GM18508 (cell line): ENCODE data around the gene LMTK2.

Experiments used
- ATAC-seq: cut with Tn5 transposase; IDR thresholded peaks from one replicate; pipeline ENCODE4 v1.9.1; 2021; ENCODE audit warnings: moderate number of reproducible peaks; ENCODE audit not compliant: insufficient read depth, unreplicated experiment

LMTK2 gene

DNA sequence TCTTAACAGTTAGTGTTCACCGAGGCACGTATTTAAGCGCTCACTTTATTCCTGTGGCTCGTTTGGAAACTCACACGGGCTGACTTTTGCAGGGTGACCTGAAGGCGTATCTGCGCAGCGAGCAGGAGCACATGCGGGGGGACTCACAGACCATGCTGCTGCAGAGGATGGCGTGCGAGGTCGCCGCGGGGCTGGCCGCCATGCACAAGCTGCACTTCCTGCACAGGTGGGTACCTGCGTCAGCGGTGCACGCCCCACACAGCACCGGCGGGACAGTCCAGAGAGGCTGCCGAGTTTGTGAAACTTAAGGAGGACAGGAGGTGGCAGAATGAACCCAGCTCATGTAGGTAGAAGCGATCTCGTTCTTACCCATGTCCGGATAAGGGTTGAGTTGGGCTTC is 64.8 kb downstream of the LMTK2 start:
- no peak for ATAC-seq

DNA sequence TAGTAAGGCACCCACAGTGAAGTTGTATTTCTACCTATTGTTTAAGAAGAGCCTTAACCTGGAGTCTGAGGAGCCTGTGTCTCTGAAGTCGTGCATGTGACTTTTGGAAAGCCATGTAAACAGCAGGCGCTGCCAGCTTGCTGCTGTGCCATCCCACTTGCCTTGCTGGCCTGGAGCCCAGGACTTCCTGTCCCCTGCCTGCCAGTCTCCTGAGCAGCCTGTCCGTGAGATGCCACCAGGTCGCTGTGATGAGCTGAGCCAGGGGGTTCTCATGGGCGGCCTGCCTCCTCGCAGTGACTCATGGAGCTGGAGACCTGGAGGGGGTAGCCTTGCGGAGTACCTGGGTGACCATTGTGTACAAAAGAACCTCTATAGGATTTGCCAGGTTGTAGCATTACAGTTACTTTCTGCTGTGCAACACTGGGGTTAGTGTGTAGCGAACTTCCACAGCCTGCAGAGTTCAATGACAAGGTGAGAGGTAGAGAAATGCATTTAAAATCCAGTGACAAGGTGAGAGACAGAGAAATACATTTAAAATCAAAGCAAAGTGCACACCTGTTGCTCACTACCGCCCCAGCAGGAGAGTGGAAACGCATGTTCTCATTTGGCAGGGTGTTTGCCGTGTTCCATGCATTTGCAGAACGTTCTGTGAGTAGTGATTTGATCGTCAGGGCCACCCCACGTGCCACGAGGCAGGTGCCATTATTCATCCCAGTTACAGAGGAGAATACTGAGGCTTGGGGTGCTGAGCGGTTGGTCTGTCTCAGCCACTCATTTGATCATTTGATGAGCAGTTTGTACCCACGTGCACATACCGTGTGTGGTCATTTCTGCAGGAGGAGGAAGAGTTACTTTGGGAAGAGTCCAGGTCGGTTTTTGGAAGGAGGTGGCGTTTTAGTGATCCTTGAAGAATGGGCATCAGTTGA is 67.9 kb downstream of the LMTK2 start:
- no peak for ATAC-seq

DNA sequence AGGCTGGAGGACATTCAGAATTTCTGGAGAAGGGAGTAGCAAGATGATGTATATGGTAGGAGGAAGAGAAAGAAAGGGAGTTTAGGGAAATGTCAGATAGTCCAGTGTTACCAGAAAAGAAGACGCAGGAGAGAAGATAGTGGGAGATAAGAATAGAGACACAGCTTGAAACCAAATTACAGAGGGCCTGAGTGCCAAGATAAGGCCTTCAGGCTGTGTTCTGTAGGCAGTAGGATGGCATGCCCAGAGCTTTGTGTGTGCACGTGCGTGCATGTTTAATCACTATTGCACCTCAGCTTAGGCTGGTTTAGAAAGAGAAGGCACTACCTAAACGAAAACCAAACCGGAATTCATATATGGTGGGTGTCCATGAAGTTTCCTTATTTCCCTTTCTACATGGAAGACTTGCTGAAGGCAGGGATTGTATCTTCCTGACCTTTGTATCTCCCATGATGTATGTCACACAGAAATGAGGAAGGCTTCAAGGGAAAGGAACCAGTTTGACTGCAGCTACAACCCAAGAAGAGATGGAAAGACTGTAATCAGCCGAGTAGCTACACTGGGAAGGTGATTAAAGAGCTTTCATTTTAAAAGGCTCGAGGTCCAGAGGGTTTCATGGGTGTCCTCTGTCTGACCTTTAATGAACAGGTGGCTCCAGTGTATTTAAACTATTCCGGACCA is 68.7 kb downstream of the LMTK2 start:
- ATAC-seq: no peak

DNA sequence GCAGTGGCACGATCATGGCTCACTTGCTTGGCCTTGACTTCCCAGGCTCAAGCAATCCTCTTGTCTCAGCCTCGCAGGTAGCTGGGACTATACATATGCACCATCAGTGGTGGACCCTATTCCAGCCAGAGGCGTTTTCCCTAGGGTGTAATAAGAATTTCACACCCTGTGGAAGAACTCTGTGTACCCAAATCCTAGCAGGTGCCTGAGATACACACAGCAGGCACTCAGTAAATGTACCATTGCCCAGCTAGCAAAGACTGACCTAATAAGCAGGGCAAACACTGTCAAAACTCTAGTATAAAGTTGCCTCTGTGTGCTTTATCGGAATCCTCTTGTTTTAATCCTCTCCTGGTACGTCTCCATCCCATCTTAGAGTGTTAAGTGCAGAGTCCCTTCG is 70.9 kb downstream of the LMTK2 start:
- no peak for ATAC-seq

DNA sequence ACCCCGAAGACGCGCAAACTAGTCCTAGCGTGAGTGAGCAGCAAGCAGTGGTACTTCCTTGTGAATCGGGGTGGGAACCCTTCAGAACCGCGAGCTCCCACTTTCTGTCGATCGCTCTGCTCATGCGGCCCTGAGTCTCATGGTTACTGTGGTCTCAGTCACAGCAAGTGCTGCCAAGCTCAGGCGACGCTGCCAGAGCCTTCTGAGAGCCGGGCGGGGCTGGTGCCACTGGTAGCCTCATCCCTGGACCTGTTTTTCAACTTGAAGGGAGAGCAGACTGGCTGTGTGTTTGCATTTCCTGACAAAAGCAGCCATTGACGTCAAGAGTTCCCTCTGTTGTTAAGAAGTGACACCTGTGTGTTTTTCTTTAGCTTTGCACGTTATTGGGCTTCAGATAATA is 71.7 kb downstream of the LMTK2 start:
- no peak for ATAC-seq

DNA sequence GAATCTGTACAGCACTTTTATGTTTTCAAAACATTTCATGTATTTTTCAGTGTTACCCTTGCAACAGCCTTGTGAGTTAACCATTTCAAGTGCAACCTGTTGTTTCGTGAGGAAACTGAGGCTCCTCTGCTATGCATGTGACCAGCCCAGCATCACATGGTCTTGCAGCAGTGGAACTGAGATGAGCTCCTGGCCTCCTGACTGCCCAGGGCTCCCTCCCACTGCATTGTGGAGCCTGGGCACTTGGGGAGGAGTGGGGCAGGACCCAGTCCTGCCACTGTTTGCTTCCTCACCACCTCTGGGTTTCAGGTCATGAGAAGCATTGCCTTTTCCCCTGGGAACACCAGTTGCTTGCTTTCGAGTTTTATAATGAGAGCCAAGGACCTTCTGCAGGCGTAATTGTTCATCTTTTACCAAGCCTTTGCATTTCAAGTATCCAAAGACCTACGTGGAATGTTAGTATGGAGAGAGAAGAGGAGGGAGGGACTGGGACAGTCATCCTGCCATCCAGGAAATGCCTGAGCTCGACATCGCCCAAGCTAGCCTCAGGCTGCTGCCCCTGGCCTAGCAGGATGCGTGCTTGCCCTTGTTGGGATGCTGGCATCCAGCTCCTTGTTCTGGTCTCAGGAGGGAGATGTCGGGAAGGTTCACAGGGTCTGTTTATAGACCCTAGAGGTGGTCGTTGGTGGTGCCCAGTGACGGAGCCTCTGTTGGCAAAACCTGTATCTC is 72.3 kb downstream of the LMTK2 start:
- no peak for ATAC-seq

DNA sequence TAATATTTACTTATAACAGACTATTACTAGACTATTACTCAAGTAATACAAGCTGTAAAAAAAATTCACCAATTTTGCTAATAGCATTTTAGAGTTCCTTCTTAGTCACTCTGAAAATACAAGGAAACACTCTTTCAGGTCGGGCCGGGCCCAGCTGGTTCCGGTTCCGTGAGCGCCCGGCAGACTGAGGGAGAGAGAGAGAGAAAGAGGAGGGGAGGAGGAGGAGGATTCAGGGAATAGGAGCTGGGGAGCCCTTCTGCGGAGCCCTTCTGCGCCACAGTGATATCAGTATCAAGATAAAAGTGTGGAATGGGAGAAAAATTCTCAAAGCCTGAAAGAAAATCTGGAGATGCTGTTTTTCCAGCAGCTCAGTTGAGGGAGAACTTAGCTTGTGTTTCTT is 74.1 kb downstream of the LMTK2 start:
- no peak for ATAC-seq

DNA sequence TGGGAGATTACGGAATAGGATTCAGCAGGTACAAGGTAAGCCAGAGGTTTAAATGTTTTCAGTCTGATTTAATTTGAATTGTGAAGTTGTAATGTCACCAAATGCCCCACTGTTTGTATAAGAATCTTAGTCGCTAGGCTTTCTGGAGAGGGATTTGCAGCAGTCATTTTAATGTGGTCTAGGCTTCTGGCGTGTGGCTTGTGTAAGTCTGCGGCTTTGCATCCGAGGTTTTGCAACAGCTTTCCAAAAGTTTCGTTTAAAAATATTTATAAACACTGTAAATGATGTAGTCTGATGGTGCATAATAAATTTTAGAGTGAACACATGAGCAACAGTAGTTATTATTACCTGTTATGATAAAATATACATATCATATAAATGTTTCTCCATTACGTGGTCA is 78.4 kb downstream of the LMTK2 start:
- no peak for ATAC-seq

DNA sequence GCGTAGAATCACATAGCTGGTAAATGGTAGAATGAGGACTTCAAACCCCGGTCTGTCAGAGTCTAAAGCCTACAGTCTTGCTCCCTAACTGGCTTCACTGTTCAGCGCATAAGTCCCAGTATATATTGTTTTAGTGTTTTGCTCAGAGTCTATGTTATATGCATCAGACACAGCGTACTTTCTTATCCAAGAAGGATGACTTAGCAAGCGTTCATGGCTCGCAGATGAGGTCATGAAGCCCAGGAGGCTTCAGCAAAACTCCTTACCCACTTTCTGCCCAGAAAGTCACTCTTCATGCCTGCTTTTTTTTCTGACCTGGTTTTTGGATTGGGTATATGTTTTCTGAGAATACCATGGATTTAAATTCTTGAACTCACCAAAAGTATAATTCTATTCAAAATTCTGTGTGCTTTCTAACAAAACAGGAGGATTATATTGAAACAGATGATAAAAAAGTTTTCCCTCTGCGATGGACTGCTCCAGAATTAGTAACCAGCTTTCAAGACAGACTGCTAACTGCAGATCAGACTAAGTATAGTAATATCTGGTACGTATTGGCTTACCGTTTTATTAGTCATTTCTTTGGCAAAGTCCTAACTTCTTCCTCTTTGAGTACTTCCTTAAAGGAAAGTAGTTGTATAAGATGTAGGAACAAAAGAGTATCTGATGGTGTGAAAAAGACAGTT is 79.9 kb downstream of the LMTK2 start:
- ATAC-seq: no peak

DNA sequence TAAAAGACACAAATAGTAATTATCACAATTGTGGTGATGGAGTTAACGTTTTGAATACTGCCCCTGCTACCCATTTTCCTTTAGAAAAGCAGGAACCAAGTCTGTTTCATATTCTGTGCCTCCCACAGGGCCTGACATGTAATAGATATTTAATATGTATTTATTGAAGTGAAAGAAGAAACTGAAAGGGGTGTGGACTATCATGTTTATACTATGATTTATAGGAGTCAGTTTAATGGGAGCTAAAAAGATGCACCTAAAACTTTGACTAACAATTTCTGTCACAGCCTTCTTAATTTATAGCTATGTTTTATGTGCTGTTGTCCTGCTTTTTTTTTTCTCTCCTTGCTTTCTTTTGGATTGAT is 80.5 kb downstream of the LMTK2 start:
- no peak for ATAC-seq

DNA sequence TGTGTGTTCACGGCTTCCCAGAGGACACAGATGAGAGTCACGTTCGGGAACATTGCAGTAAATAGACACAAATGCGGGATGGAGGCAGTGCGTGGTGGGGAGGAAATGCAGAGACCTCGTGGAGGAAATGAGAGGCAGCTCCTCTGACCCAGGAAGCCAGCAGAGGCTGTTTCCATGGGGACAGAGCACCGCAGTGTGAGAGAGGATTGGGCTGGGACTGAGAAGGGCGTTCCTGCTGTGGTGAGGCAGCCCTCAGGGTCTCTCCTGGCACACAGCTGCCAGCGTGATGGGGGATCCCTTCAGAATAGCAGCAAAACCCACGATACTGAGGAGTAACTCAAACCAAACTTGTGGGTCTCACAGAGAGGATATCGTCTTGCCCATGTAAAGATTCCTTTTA is 82.9 kb downstream of the LMTK2 start:
- no peak for ATAC-seq

DNA sequence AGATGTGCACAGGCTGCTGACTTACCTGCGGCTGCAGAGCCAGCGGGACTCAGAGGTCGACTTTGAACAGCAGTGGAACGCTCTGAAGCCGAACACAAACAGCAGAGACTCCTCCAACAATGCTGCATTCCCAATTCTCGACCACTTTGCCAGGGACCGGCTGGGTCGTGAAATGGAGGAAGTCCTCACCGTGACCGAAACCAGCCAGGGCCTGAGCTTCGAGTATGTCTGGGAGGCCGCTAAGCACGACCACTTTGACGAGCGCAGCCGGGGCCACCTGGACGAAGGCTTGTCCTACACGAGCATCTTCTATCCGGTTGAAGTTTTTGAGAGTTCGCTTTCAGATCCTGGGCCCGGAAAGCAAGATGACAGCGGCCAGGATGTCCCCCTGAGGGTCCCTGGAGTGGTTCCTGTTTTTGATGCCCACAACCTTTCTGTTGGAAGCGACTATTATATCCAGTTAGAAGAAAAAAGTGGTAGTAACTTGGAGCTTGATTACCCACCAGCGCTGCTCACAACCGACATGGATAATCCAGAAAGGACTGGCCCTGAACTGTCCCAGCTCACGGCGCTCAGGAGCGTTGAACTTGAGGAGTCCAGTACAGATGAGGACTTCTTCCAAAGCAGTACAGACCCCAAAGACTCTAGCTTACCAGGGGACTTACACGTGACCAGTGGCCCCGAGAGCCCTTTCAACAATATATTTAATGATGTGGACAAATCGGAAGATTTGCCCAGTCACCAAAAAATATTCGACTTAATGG is 85.2 kb downstream of the LMTK2 start:
- ATAC-seq: no peak

DNA sequence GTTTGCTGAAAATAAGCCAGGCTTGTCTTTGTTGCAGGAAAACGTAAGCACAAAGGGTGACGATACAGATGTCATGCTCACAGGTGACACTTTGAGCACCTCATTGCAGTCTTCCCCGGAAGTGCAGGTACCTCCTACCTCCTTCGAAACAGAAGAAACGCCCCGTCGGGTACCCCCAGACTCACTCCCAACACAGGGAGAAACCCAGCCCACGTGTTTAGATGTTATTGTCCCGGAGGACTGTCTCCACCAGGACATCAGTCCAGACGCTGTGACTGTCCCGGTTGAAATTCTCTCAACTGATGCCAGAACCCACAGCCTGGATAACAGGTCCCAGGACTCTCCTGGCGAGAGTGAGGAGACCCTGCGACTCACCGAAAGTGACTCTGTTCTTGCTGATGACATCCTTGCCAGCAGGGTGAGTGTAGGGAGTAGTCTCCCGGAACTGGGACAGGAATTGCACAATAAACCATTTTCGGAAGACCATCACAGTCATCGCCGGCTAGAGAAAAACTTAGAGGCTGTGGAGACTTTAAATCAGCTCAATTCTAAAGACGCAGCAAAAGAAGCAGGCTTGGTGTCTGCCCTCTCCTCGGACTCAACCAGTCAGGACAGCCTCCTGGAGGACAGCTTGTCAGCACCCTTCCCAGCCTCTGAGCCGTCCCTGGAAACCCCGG is 86.3 kb downstream of the LMTK2 start:
- ATAC-seq: no peak

DNA sequence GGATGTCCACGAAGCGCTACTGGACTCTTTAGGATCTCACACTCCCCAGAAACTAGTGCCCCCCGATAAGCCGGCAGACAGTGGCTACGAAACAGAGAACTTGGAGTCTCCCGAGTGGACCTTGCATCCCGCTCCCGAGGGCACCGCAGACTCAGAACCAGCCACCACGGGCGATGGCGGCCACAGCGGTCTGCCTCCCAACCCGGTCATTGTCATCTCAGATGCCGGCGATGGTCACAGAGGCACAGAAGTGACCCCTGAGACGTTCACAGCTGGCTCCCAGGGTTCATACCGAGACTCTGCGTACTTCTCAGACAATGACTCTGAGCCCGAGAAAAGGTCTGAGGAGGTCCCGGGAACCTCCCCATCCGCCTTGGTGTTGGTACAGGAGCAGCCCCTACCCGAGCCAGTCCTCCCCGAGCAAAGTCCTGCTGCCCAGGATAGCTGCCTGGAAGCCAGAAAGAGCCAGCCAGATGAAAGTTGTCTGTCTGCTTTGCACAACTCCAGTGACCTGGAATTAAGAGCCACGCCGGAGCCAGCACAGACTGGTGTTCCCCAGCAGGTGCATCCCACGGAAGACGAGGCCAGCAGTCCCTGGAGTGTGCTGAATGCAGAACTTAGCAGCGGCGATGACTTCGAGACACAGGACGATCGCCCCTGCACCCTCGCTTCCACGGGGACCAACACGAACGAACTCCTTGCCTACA is 87.0 kb downstream of the LMTK2 start:
- no peak for ATAC-seq

DNA sequence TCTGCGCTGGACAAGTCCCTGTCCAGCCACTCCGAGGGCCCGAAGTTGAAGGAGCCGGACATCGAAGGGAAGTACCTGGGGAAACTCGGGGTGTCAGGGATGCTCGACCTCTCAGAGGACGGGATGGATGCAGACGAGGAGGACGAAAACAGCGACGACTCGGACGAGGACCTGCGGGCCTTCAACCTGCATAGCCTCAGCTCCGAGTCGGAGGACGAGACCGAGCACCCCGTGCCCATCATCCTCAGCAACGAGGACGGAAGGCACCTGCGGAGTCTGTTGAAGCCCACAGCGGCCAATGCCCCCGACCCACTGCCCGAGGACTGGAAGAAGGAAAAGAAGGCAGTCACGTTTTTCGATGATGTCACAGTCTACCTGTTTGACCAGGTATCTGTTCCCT is 87.5 kb downstream of the LMTK2 start:
- no peak for ATAC-seq

DNA sequence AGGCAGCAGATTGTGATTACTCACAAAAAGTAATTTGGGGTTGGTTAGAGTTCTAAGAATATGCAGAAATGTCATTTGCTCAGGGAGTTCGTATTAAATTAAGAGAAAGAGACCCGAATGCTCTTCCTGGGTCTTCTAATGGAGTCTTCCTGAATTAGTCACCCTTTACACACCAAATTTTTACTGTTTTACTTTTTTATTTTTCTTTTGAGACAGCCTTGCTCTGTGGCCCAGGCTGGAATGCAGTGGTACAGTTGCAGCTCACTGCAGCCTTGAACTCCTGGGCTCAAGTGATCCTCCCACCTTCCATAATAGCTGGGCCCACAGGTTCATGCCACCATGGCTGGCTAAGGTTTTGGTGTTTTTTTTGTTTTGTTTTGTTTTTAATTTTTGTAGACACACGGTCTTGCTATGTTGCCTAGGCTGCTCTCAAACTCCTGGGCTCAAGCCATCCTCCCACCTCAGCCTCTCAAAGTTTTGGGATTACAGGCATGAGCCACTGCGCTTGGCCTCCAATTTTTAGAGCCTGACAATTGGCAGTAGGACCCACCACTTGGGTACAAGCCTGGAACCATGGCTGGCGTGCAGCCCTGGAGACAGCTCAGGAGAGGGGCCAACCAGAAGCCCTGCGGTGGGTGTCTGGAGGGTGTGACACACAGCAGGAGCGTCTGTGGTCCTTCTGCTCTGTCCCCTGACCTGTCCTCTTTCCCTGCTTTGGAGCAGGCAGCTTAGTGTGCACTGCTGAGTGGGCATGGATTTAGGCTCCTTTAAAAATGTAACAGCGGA is 88.2 kb downstream of the LMTK2 start:
- no peak for ATAC-seq

DNA sequence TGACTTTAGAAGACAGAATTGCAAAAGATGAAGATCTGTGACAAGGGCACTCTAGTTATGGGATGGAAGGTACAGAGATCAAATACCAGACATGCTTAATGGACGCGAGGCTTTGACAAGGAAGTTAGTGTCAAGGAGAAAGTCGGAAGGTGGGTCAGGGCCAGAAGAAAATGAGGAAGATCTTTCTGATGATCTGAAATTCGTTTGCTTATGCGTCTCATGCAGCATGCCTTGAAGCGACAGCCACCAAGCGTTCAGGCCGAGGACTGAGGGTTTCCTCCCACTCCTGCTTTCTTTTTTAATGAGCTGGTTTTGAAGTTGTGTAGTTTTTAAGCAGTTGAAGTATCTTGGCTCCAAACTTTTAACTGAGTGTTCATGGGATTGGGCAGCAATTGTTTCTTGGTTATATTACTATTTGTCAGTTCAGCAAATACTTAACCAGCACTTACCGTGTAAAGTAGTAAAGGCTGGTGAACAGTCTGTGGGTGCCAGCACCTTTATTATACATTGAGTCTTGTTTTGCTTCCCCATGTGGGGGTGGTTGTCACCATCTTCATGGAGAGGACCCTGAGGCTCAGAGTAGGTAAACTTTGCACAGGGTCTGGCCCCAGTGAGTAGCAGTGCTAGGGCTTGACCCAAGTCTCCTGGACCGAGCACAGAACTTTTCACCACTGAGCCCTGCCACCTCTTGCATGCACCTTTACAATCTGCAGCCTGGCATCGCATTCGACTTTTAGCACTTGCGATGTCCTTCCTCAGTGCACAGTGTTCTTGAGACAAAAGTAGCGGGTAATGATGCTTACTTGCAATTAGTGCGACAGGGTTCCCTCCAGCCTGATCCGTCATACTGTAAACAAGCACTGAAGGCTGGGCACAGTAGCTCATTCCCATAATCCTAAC is 90.3 kb downstream of the LMTK2 start:
- no peak for ATAC-seq
